ENCODE results near the gene SCAMP3. TPM values are rescaled to one million over a fixed set of nuclear protein-coding genes. Genes with fewer than 3 reads are reported as not detected.
"Not testable (repeated sequence)": the region's sequence is repeated elsewhere in the genome, so short reads cannot be mapped to it uniquely, and the experiment has no call there.

Gene SCAMP3
- polyA plus RNA-seq, 4 donors: 59.7 to 64.7 (median 60.8) TPM

- not testable (repeated sequence) for DNase-seq (ENCODE audit: low read depth in 4 of 4, low spot score in 3 of 4)
These were observed 28.7 kb downstream of the SCAMP3 start for GRCh38 chr1:155233502-155233901.

- DNase-seq (ENCODE audit: low read depth in 4 of 4, low spot score in 3 of 4): not testable (repeated sequence)
These were observed 29.9 kb downstream of the SCAMP3 start for GRCh38 chr1:155232001-155232978.

DNA sequence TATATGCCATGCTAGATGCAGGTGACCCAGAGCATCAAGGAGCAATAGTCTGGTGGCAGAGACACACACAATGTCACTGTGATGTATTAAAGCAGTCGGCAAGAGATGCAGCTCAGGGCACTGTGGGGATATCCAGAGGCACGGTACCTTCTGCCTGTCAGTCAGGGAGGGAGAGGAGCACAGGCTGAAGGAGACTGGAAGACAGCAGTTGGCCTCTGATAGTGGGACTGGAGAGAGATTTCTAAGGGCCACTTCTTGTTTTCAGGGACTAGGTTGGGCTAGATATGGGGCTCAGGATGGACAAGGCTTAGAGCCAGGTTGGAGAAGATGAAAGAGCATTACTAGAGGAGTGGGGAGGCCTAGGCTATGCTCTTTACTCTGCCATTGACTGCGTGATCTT, 30.9 kb downstream of the SCAMP3 start:
- DNase-seq (ENCODE audit: low read depth in 4 of 4, low spot score in 3 of 4): not testable (repeated sequence)

DNA sequence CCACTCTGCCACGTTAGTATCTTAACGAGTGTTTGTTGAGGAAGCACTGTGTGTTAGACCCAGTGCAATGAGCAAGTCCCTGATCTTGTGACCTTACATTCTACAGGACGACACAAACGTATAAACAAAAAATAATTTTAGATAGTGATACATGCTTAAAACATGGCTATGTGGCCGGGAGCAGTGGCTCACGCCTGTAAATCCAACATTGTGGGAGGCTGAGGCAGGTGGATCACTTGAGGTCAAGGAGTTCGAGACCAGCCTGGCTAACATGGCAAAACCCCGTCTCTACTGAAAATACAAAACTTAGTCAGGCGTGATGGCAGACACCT, 34.1 kb downstream of the SCAMP3 start:
- DNase-seq (ENCODE audit: low read depth in 4 of 4, low spot score in 3 of 4): no peak

DNA sequence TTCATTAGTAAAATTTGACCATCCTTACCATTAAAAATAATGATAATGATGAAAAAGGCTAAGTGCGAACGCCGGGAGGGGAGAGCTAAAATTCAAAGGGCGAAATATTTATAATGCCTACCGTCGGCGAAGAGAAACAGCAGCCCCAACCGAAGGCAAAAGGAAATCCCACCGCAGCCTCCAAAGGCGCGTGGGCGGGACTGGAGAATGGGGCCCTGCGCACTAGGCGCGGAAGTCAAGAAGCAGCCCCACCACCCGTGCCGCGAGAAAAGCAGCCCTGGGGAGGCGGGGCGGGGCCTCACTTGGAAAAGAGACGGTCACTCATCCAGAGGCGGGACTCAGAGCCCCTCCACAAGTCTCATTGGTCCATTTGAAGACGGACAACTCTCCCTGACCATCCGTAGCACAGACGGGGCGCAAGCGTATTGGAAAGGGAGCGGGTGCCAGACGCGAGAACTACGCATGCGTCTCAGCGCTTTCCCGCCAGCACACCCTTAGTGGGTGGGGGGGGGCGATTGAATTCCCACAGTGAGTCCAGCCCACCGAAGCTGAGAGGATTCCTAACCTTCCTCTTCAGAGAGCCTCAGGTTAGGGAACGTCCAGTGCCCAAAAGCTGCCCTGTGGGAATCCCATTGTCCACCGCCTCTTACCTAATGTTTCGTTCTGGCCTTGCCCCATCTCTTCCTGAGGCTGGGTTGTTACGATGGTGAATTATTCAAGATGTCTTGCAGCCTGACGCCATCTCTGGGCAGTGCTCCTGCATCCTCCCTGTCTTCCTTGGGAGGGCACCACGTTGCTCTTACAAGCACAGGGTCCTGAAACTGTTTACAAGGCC, 34.7 kb downstream of the SCAMP3 start:
- peak; percentile 97 to 99 (median 98) for DNase-seq (ENCODE audit: low read depth in 4 of 4, low spot score in 3 of 4)

GRCh38 chr1:155226910-155227260, 35.3 kb downstream of the SCAMP3 start:
- DNase-seq (ENCODE audit: low read depth in 4 of 4, low spot score in 3 of 4): no peak

DNA sequence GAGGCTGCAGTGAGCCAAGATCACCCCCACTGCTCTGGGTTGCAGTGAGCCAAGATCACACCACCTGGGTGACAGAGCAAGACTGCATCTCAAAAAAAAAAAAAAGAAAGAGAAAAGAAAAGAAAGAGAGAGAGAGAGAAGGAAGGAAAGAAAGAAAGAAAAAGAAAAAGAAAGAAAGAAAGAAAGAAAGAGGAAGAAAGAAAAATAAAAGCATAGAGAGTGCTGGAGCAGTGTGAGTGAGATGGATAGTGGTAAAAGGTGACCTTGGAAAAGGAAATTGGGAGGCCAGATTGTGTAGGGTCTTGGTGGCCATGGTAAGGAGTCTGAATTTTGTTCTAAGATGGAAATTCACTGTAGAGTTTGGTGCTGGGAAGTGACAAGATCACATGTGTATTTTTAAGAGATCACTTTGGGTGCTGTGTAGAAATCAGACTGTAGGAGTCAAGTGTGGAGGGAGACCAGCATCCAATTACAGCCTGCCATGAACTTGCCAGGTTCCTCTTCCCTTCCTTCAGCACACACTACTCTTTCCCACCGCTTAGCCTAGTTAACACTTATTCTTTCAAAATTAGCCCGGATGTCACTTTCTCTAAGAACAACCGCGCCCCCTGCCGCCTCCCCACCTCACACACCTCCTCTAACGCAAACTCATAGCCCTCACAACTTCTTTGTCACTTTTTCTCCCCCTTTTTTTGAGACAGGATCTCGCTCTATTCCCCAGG, 35.8 kb downstream of the SCAMP3 start:
- no peak for DNase-seq (ENCODE audit: low read depth in 4 of 4, low spot score in 3 of 4)

GRCh38 chr1:155225404-155225759, 36.8 kb downstream of the SCAMP3 start:
- DNase-seq (ENCODE audit: low read depth in 4 of 4, low spot score in 3 of 4): not testable (repeated sequence)

- no peak for DNase-seq (ENCODE audit: low read depth in 4 of 4, low spot score in 3 of 4)
These were observed 39.1 kb downstream of the SCAMP3 start for GRCh38 chr1:155223047-155223446.

GRCh38 chr1:155220211-155220965, 41.8 kb downstream of the SCAMP3 start:
- DNase-seq (ENCODE audit: low read depth in 4 of 4, low spot score in 3 of 4): not testable (repeated sequence)

DNA sequence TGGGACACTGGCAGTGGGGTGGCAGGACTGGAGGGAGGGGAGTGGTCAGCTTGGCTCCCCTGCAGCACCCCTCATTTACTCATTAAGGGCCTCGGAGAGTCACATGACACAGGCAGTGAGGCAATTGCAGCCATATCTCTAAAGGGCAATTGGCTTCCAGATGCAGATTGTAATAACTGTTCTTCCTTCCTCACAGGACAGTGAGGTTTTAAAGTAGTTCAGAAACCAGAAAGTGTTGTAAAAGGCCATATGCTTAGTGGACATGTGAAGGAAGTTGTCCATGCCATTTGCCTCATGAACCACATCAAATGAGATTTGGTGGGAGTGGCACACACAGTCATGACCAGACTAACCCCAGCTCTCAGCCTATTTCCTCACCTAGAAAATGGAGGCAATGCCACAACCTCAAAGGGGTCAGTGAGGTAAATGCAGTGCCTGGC, 42.5 kb downstream of the SCAMP3 start:
- no peak for DNase-seq (ENCODE audit: low read depth in 4 of 4, low spot score in 3 of 4)

DNA sequence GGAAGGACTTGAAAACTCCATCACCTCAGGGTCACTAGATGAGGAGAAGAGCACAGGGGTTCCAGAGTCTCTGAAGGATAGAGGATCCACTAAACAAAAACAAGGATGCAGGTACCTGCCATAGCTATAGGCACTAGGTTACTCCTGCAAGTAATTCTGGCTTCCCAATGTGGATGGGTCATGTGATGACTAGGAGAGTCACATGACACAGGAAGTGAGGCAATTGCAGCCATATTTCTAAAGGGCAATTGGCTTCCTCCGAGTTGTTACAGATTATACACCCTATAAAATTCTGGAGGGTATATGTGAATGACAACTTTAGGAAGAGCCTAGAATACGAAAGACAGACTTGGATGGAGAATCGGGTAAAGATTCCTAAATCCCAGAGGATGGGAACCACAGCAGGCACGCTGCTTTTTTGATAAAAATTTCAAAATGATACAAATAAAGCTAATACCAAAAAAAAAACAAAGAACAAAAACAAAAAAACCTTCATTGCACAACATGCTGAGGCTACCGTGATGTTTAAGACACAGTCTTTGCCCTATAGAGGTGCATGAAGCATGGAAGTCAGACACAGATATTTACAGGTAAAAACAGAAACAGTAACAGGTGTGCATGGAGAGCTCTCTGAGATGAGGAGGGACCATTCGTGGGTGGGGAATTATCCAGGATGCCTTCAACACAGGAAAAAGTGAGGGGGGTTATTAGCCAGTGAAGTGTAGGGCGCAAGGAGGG, 43.1 kb downstream of the SCAMP3 start:
- DNase-seq (ENCODE audit: low read depth in 4 of 4, low spot score in 3 of 4): no peak

- DNase-seq (ENCODE audit: low read depth in 4 of 4, low spot score in 3 of 4): not testable (repeated sequence)
These were observed 47.5 kb downstream of the SCAMP3 start for GRCh38 chr1:155214702-155215101.

- DNase-seq (ENCODE audit: low read depth in 4 of 4, low spot score in 3 of 4): not testable (repeated sequence)
These were observed 50.1 kb downstream of the SCAMP3 start for GRCh38 chr1:155212051-155212440.

DNA sequence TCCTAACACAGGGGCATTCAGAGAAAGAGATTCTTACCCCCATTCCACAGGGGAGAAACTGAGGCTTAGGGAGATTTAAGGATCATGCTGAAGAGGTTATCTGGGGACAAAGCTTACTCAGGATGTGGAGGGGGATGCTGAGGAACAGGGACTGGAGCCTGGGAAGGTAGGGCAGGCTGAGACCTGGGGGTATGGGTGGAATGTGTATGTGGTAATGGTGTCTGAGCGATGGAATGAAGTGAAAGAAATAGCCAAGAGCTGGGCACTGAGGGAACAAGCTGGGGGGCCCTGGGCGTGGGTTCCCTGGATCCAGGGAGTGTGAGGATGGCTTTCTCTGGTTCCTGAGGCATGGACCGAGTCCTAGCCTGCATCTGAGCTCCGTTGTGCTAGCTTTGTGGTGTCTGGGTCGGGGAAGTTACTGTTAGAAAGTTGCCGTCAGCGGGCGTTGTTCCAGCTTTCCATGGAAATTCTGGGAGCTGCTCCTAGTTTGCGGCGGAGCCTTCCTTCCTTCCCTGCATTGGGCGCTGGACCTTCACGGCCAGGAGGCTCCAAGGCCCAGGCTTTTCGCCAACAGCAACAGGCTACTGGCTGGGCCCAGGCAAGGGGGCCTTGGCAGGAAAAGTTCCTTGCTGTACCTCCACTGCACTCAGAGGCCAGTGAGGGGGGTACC, 50.6 kb downstream of the SCAMP3 start:
- DNase-seq (ENCODE audit: low read depth in 4 of 4, low spot score in 3 of 4): not testable (repeated sequence)

DNA sequence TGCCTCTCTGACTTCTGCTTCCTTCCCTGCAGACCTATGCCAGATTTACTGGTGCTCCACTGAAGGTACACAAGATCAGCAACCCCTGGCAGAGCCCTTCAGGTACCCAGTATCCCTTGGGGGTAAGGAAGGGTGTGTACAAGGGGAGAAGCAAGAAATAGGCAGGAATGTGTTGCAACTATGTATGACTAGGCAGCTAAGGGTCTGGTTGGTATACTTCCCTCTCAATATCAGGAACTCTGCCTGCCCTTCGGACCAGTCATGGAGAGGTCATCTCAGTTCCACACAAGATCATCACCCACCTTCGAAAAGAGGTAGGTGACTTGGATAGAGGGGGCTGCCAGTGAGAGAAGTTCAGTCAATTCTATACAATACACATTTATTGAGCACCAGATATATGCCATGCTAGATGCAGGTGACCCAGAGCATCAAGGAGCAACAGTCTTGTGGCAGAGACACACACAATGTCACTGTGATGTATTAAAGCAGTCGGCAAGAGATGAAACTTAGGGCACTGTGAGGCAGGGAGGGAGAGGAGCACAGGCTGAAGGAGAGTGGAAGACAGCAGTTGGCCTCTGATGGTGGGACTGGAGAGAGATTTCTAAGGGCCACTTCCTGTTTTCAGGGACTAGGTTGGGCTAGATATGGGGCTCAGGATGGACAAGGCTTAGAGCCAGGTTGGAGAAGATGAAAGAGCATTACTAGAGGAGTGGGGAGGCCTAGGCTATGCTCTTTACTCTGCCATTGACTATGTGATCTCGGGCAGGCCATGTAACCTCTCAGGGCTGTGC, 51.7 kb downstream of the SCAMP3 start:
- no peak for DNase-seq (ENCODE audit: low read depth in 4 of 4, low spot score in 3 of 4)

DNA sequence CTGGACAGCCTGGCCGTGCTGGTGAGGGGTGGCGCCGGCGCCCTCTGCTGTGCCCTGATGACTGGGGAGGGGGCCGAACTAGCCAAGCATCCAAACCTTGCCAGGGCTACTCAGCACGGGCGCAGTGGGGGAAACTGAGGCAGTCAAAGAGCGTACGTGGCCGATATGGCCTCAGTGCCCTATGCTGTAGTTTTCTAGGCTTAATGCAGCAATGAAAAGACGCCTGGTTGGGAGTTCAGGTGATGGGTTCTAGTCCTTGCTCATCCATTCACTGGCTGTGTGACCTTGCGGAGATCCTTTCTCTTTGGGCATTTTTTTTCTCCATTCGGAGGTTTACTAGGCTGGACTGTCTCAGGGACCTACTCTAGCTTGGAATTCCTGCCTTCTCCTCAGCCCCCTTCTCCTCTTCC, 52.8 kb downstream of the SCAMP3 start:
- no peak for DNase-seq (ENCODE audit: low read depth in 4 of 4, low spot score in 3 of 4)
